GM12864 (cell line): Measurements from ENCODE around the gene KCNN3.

ENCODE experiments used
- DNase-seq: peaks from one replicate; pipeline ENCODE4 v3.0.0-alpha.2; 2011; ENCODE audit warnings: low read depth
- H3K4me3 ChIP-seq: 2 replicates; pipeline ENCODE4 v1.5.1; 2011; ENCODE audit warnings: mild to moderate bottlenecking, low read depth, low read length, control low read depth
- CTCF ChIP-seq: IDR thresholded peaks from 2 replicates; pipeline ENCODE4 v1.5.1; 2011; ENCODE audit warnings: low read depth, mild to moderate bottlenecking, moderate library complexity, low read length, control low read depth, inconsistent platforms; ENCODE audit errors: missing control alignments

Gene KCNN3

GRCh38 chr1:154846565-154847442, 23.3 kb downstream of the KCNN3 start:
- no peak for TF ChIP-seq CTCF
- H3K4me3 ChIP-seq: no peak overlapping the region
- DNase-seq: no peak

GRCh38 chr1:154845879-154846278, 24.2 kb downstream of the KCNN3 start:
- no peak overlapping the region for H3K4me3 ChIP-seq
- TF ChIP-seq CTCF: no peak
- DNase-seq: no peak

- TF ChIP-seq CTCF: no peak
- H3K4me3 ChIP-seq: no peak overlapping the region
- DNase-seq: no peak
Observed at GRCh38 chr1:154845174-154845573, 24.9 kb downstream of the KCNN3 start.

- no peak for DNase-seq
- no peak overlapping the region for H3K4me3 ChIP-seq
- no peak for TF ChIP-seq CTCF
Observed at GRCh38 chr1:154844297-154844681, 25.8 kb downstream of the KCNN3 start.

GRCh38 chr1:154843636-154844296, 26.3 kb downstream of the KCNN3 start:
- no peak overlapping the region for H3K4me3 ChIP-seq
- no peak for DNase-seq
- no peak for TF ChIP-seq CTCF

- no peak overlapping the region for H3K4me3 ChIP-seq
- TF ChIP-seq CTCF: no peak
- no peak for DNase-seq
Observed at GRCh38 chr1:154842635-154843034, 27.4 kb downstream of the KCNN3 start.
